B cell (primary cell): Measurements from ENCODE around the gene CLDN6. TPM values are rescaled to one million over a fixed set of nuclear protein-coding genes. Genes with fewer than 3 reads are reported as not detected.

Experiments
- ATAC-seq: fragments of 200-7000 bp; cut with Tn5 transposase; one replicate; pipeline ENCODE4 v1.10.0; 2021; ENCODE audit warnings: low read depth, mild to moderate bottlenecking, moderate number of reproducible peaks, moderate library complexity
- CTCF ChIA-PET: fragments of 350-600 bp; sonication (Branson Sonifier 250); formaldehyde crosslinking; loops from one replicate; lab custom pipeline; 2021; ENCODE audit warnings: antibody characterized with exemption, inconsistent platforms; lab: Charles Lee
- POLR2A ChIA-PET: fragments of 350-600 bp; sonication (Branson Sonifier 250); formaldehyde crosslinking; loops from one replicate; lab custom pipeline; 2021; ENCODE audit warnings: antibody characterized with exemption; lab: Charles Lee
- DNase-seq: peaks from one replicate; pipeline ENCODE4 v3.0.0; 2013
- H2AFZ ChIP-seq: 2 replicates; pipeline ENCODE4 v1.6.1; 2012; ENCODE audit warnings: mild to moderate bottlenecking, low read depth, low read length; ENCODE audit not compliant: insufficient read depth, poor library complexity, severe bottlenecking
- H3K27ac ChIP-seq, 2 donors: 1 replicate in 1 of 2; 2 replicates in 1 of 2; pipeline ENCODE4 v1.5.1; 2012 to 2013; ENCODE audit warnings: low read length in 2 of 2, mild to moderate bottlenecking in 2 of 2, moderate library complexity in 1 of 2
- H3K27me3 ChIP-seq, 4 experiments: fragments of 200-600 bp in 1 of 4; sonication (generic) in 1 of 4; replicated peaks in 1 of 4; 1 replicate in 2 of 4; 2 replicates in 2 of 4; pipeline versions ENCODE4 v1.6.1 to v1.7.0; 2013 to 2016; ENCODE audit warnings: low read length in 3 of 4, mild to moderate bottlenecking in 2 of 4, mixed read lengths in 1 of 4, moderate library complexity in 1 of 4; ENCODE audit not compliant: insufficient read depth in 4 of 4, control insufficient read depth in 3 of 4; ENCODE audit errors: control extremely low read depth in 1 of 4
- H3K36me3 ChIP-seq, 2 experiments: replicated peaks in 1 of 2; 1 replicate in 1 of 2; 2 replicates in 1 of 2; pipeline versions ENCODE4 v1.6.1 to v1.7.1; 2013; ENCODE audit warnings: low read length in 1 of 2; ENCODE audit not compliant: insufficient read depth in 2 of 2, control insufficient read depth in 1 of 2; ENCODE audit errors: control extremely low read depth in 1 of 2, extremely low read depth in 1 of 2
- H3K4me1 ChIP-seq, 2 donors: fragments of 200-600 bp in 1 of 2; sonication (generic) in 1 of 2; 1 replicate in 1 of 2; 2 replicates in 1 of 2; pipeline versions ENCODE4 v1.5.1 to v1.6.1; 2013 to 2017; ENCODE audit warnings: low read length in 2 of 2; ENCODE audit not compliant: control insufficient read depth in 2 of 2, insufficient read depth in 2 of 2
- H3K4me2 ChIP-seq: replicated peaks from 2 replicates; pipeline ENCODE3; 2012; ENCODE audit warnings: mild to moderate bottlenecking, low read depth, low read length; ENCODE audit not compliant: poor library complexity, severe bottlenecking
- H3K4me3 ChIP-seq, 5 experiments: fragments of 200-600 bp in 1 of 5; sonication (generic) in 1 of 5; 1 replicate in 3 of 5; 2 replicates in 2 of 5; pipeline versions ENCODE4 v1.5.1 to v1.7.0; 2011 to 2016; ENCODE audit warnings: low read length in 4 of 5, mild to moderate bottlenecking in 4 of 5, low read depth in 2 of 5, control low read depth in 1 of 5, moderate library complexity in 1 of 5; ENCODE audit not compliant: insufficient read depth in 1 of 5; ENCODE audit errors: control extremely low read depth in 1 of 5, extremely low read depth in 1 of 5
- H3K79me2 ChIP-seq: fragments of 200-600 bp; sonication (generic); one replicate; pipeline ENCODE4 v1.6.0; 2016; ENCODE audit warnings: low read length; ENCODE audit not compliant: control insufficient read depth, insufficient read depth
- H3K9ac ChIP-seq: fragments of 200-600 bp; sonication (generic); 2 replicates; pipeline ENCODE4 v1.6.1; 2017; ENCODE audit warnings: mild to moderate bottlenecking, low read length, moderate library complexity
- H3K9me3 ChIP-seq, 3 donors: one replicate each; pipeline versions ENCODE4 v1.6.1 to v1.7.1; 2013; ENCODE audit warnings: low read length in 2 of 3; ENCODE audit not compliant: control insufficient read depth in 2 of 3, insufficient read depth in 1 of 3; ENCODE audit errors: control extremely low read depth in 1 of 3
- H4K20me1 ChIP-seq: 2 replicates; pipeline ENCODE4 v1.6.0; 2012; ENCODE audit warnings: mild to moderate bottlenecking, low read length; ENCODE audit not compliant: insufficient read depth, control insufficient read depth, poor library complexity, severe bottlenecking
- H3K27ac Mint-ChIP-seq: one replicate; pipeline ENCODE4 v1.8.0; 2021; ENCODE audit warnings: mixed read lengths
- H3K27me3 Mint-ChIP-seq: one replicate; pipeline ENCODE4 v1.8.0; 2021; ENCODE audit warnings: mixed read lengths
- H3K4me1 Mint-ChIP-seq: one replicate; pipeline ENCODE4 v1.8.0; 2021; ENCODE audit warnings: mixed read lengths
- H3K4me3 Mint-ChIP-seq: one replicate; pipeline ENCODE4 v1.8.0; 2021; ENCODE audit warnings: mixed read lengths
- H3K9me3 Mint-ChIP-seq: one replicate; pipeline ENCODE4 v1.8.0; 2022; ENCODE audit warnings: mixed read lengths; ENCODE audit not compliant: insufficient read depth
- EZH2 ChIP-seq: IDR thresholded peaks from 2 replicates; pipeline ENCODE4 v1.6.1; 2012; ENCODE audit warnings: borderline replicate concordance, low read depth, mild to moderate bottlenecking, moderate library complexity, low read length; ENCODE audit not compliant: insufficient read depth, poor library complexity, severe bottlenecking
- WGBS: methylation state at CpG from one replicate; pipeline ENCODE4 v1.1.5; 2013; ENCODE audit warnings: missing lambda C conversion rate; ENCODE audit not compliant: insufficient coverage; 5-methylcytosine and 5-hydroxymethylcytosine counted together
- intact Hi-C: fragments of 100-400 bp; cut with micrococcal nuclease; formaldehyde crosslinking; loops from one replicate; pipeline ENCODE4 v1.10.0; 2022
- polyA plus RNA-seq: library from polyadenylated mRNA; depleted of rRNA; stranded (reverse); fragments of >200 nt; gene quantifications from 2 replicates; pipeline ENCODE4 v1.2.3, GENCODE V29; 2012
- total RNA-seq, 2 donors: library from RNA; stranded (reverse); fragments of 120-200 nt in 1 of 2; gene quantifications; 1 replicate in 1 of 2; 2 replicates in 1 of 2; pipeline versions ENCODE4 v1.2.3 to v1.2.4, GENCODE V29; 2013 to 2022
- TF ChIP-seq, protein P1 (sequence below): fragments of 200-600 bp; IDR thresholded peaks from one replicate; pipeline ENCODE4 v1.8.0; 2022; ENCODE audit warnings: antibody characterized with exemption, mild to moderate bottlenecking

CLDN6 gene
- total and polyA plus RNA-seq, 2 donors (not counting 1 experiment from before 2014, with no cell fraction given): not detected

GRCh38 chr16:3023669-3024478 lies 5.9 kb upstream of the CLDN6 start, which contains the start of the genes HCFC1R1 and THOC6:
TSS of gene HCFC1R1 (minus strand) at chr16:3023942. CDS start at chr16:3023941, 1 bp downstream.
TSS of gene THOC6 (plus strand) at chr16:3024035. CDS start at chr16:3024327, 292 bp downstream.
- H3K9me3 ChIP-seq: no peaks in the 10 kb centered on the region
- peaks cover 1% of the 10 kb centered on the region for H3K27me3 Mint-ChIP-seq
- peak; percentile 99 for DNase-seq
- peaks cover 0 to 5% (median 2%) of the 10 kb centered on the region in 4 experiments for H3K27me3 ChIP-seq
- peaks cover 33% of the 10 kb centered on the region for H4K20me1 ChIP-seq
- TF ChIP-seq, protein P1, sequence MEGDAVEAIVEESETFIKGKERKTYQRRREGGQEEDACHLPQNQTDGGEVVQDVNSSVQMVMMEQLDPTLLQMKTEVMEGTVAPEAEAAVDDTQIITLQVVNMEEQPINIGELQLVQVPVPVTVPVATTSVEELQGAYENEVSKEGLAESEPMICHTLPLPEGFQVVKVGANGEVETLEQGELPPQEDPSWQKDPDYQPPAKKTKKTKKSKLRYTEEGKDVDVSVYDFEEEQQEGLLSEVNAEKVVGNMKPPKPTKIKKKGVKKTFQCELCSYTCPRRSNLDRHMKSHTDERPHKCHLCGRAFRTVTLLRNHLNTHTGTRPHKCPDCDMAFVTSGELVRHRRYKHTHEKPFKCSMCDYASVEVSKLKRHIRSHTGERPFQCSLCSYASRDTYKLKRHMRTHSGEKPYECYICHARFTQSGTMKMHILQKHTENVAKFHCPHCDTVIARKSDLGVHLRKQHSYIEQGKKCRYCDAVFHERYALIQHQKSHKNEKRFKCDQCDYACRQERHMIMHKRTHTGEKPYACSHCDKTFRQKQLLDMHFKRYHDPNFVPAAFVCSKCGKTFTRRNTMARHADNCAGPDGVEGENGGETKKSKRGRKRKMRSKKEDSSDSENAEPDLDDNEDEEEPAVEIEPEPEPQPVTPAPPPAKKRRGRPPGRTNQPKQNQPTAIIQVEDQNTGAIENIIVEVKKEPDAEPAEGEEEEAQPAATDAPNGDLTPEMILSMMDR: no peak
- no peak for TF ChIP-seq EZH2
- intact Hi-C loops: loop anchor here (1.0 to 10.0 kb wide), 9 partner anchors 20 to 1719 kb away; partner anchors contain the start of genes PAQR4, SRRM2, UBE2I and ZNF174
- ATAC-seq: peak; percentile 76
- H3K27ac ChIP-seq: peak within 1 kb of the TSS; percentile 83 to 94
- H3K4me1 Mint-ChIP-seq: peaks cover 47% of the 10 kb centered on the region
- H2AFZ ChIP-seq: peak within 1 kb of the TSS; percentile 90
- POLR2A ChIA-PET: interaction anchor here (0.6 to 2.1 kb wide), 3 partner anchors 20 to 202 kb away, joined by 3 to 9 read pairs (median 3); no protein-coding TSS in a partner anchor
- H3K9me3 Mint-ChIP-seq: no peaks in the 10 kb centered on the region
- H3K79me2 ChIP-seq: peaks cover 15% of the 10 kb centered on the region
- H3K27ac Mint-ChIP-seq: peak within 1 kb of the TSS; percentile 99
- peak within 1 kb of the TSS; percentile 90 for H3K9ac ChIP-seq
- H3K36me3 ChIP-seq: peaks cover 0 to 18% of the 10 kb centered on the region in 2 experiments
- peak within 1 kb of the TSS; percentile 97 for H3K4me3 Mint-ChIP-seq
- CTCF ChIA-PET: interaction anchor here (0.9 to 6.9 kb wide), 7 partner anchors 9 to 127 kb away, joined by 3 to 61 read pairs (median 7); no protein-coding TSS in a partner anchor
- WGBS: under 1% methylated on average over 69 of the region's 69 CpGs
- H3K4me3 ChIP-seq: peak within 1 kb of the TSS; percentile 43 to 79 (median 71)
- H3K4me1 ChIP-seq: peaks cover 44 to 60% of the 10 kb centered on the region in 2 donors
- H3K4me2 ChIP-seq: peak within 1 kb of the TSS; percentile 90
